ENCODE data around the gene PRKG2.

- TF ChIP-seq POLR2A (IDR thresholded peaks at IDR 0.05; ENCODE audit: low read length) (no peak), GATA1 (IDR thresholded peaks at IDR 0.05; ENCODE audit: low read depth, low read length) (no peak)
Observed at GRCh38 chr4:81049907-81050306, 165.1 kb downstream of the PRKG2 start.
